Stimulated activated CD4-positive, alpha-beta T cell treated with anti-CD3 and anti-CD28 coated beads, Interleukin-2, amount 100 ng/mL, for 24 hours (primary cell): ENCODE data around the gene CTIF.
"Not testable (repeated sequence)": the region's sequence is repeated elsewhere in the genome, so short reads cannot be mapped to it uniquely, and the experiment has no call there.

ENCODE experiments used
- DNase-seq, 2 donors: peaks; one replicate each; pipeline ENCODE4 v3.0.0-alpha.2; 2020

CTIF gene

GRCh38 chr18:48715711-48716361 is 177.0 kb downstream of the CTIF start:
- no peak for DNase-seq

DNA sequence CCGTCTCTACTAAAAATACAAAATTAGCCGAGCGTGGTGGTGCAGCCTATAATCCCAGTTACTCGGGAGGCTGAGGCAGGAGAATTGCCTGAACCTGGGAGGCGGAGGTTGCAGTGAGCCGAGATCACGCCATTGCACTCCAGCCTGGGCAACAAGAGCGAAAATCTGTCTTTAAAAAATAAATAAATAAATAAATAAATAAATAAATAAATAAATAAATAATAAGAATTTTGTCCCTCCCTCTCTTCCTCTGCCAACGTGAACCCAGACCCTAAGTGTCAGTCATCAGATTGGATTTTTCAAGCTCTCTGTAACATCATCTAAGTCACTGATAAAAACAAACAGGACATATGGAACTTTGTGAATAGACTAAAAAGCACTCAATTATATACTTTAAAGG is 178.4 kb downstream of the CTIF start:
- DNase-seq: not testable (repeated sequence)

GRCh38 chr18:48718251-48718959 is 179.6 kb downstream of the CTIF start:
- no peak for DNase-seq

GRCh38 chr18:48719388-48719787 is 180.6 kb downstream of the CTIF start:
- DNase-seq: no peak

DNA sequence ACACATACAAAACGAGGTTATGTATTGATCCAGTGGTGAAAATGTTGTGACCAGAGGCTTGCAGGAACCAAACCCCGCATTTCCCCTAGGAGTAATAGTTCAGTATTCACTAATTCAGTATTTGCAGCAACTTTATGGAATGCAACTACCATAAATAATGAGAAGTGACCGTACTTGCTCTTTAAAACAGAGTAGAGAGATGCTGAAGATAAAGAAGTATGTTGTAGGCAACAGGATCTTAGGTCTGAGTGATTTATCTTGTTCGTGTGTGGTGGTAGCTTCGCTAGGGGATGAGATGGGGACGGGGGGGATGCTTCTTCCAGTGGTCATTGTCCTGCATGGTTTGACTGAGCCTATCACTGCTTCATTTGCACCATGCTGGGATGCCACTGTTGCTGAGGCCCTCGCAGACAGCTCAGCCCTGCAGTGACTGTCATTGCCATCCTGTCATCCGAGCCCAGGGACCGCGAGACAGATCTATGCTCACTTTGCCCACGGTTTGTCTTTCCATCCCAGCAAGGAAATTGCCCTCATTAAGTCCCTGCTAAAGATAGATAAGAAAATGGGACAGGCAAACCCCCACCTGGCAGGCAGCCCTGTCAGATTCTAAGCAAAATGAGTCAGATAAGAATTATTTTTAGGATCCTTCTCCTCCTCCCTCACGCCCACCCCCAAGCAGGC is 181.3 kb downstream of the CTIF start:
- no peak for DNase-seq

GRCh38 chr18:48720655-48721025 is 181.8 kb downstream of the CTIF start:
- no peak for DNase-seq

- DNase-seq: no peak
Measured at GRCh38 chr18:48721312-48721711, 182.5 kb downstream of the CTIF start.

DNA sequence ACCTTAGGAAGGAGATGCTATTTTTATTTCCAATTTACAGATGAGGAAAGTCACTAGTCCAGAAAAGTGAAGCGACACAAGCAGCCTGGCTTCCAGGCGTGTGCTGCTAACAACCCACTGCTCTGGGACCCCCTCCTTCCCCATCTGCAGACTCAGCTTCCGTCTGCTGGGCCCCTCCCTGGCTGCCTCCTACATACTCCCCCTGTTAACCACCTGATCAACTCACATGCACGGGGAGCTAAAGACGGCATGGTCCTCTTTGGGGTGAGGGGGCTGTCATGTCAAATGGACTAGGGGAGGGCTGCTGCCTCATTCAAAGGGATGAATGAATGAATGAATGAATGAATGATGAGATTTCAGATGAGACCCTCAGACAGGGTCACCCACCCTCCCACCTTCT is 184.2 kb downstream of the CTIF start:
- no peak for DNase-seq

GRCh38 chr18:48723837-48724236 is 185.0 kb downstream of the CTIF start:
- no peak for DNase-seq

- no peak for DNase-seq
Measured at GRCh38 chr18:48724442-48724841, 185.6 kb downstream of the CTIF start.

DNA sequence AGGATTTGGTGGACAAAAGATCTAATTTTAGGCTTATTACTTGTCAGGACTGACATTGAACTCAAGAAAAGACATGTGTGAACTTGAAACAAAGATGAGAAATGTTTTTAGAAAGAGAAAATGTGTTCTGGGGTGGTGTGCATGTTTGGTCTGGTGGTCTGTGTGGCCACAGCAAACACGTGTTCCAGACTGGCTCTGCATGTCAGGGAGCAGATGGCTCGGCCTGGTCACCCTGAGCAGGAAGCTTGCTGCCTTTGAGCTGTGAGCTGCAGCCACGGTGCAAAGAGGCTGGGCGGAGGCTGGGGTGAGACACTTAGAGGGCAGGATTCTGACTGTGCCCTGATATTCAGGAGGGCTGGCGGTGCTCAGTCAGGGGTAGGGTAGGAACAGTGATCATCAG is 186.1 kb downstream of the CTIF start:
- DNase-seq: no peak

GRCh38 chr18:48725562-48725961 is 186.7 kb downstream of the CTIF start:
- DNase-seq: no peak

DNA sequence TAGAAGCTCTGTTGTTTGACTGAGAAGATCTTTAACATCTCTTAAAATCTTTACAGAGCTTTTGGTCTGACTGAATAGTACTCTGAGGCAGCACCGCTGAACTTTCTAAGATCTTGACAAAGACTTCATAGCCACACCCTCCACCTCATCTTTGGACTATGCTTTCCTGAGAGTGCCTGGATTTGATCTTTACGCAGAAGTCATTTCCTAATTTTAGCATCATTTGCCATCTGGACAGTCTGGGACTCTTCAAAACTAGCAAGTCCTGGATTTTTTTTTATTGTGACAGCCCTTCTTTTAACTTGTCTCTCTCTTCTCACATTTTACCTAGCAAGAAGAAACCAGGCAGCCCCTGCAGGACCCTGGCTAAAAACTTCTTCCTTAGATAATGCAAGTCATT is 188.8 kb downstream of the CTIF start:
- DNase-seq: no peak

DNA sequence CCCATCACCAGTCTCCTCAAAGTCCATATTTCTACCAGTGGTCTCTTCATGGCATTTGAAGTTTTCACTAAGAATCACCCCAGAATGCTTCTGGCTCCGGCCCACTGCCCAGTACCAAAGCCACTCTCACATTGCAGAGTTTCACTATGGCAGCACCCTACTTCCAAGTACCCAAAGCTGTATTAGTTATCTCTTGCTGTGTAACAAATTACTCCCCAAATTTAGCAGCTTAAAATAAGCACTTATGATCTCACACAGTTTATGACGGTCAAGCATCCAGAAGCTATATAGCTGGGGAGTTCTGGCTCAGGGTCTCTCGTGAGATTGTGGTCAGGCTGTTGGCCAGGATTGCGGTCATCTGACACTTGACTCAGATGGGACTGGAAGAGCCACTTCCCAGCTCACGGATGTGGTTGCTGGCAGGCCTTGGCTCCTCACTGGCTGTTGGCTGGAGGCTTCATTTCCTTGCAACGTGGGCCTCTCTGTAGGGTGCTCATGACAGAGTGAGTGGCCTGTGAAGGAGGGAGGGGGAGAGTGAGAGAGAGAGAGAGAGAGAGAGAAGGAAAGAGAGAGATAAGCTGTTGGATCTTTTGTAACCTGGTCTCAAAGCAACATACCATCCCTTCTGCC is 189.5 kb downstream of the CTIF start:
- DNase-seq: no peak

- DNase-seq: no peak
Measured at GRCh38 chr18:48729404-48729803, 190.6 kb downstream of the CTIF start.

GRCh38 chr18:48730010-48730409 is 191.2 kb downstream of the CTIF start:
- no peak for DNase-seq

- DNase-seq: no peak
Measured at GRCh38 chr18:48732767-48733424, 194.1 kb downstream of the CTIF start.

DNA sequence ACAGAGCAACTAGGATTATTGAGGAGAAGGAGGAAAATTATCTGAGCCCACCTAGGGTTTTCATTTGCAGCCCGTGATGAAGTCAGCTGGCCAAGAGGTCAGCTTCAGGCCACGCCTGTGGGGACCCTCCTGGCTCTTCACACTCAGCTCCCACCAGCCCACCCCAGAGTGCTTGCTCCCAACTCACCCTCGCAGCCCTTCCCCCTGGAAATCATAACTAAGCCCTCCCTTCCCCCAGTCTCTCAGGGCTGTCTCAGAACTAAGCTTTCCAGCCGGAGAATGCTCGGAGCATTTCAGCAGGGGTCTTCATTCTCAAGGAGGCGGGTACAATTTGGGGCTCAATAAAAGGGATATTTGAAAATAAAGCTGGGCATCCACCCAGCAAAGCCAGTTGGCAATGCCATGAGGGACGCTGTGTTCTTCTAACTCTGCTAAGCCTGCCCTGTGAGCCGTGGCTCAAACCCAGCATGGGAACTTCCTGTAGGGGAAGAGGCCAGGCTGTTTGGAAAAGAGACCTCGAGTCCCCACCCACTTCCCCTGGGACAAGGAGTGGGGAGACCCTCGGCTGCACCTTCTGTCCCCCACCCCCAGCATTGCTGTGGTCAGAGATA is 194.9 kb downstream of the CTIF start:
- no peak for DNase-seq

- no peak for DNase-seq
Measured at GRCh38 chr18:48734460-48734859, 195.6 kb downstream of the CTIF start.

DNA sequence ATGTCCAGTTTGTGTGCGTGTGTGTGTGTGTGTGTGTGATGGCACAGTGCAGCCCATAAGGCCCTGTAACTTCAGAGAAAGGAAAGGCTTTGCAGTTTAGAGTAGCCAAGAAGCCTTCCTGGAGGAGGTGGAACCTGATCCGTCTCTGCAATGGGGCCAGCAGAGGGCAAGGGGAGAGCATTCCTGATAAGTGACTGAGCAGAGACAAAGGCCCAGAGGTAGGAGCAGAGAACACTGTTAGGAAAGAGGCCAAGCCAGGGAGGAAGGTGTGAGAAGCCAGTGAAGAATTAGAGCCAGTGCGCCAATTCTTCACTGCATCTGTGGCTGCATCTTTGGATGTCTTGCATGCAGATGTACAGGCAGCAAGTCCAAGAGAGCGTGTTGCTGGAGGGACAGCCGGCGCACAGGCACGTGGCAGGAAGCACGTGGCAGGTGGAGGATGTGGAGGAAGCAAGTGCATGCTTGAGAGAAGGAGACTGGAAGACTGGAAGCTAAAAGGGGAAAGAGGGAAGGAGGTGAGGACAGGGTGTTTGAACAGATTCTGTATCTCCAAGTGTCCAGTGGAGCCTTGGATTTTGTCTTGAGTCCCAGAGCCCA is 196.3 kb downstream of the CTIF start:
- DNase-seq: no peak

- no peak for DNase-seq
Measured at GRCh38 chr18:48735681-48736255, 196.9 kb downstream of the CTIF start.
